Tibial nerve (tissue), 4 donors: ENCODE measurements around the gene SPRR1A. TPM values are rescaled to one million over a fixed set of nuclear protein-coding genes. Genes with fewer than 3 reads are reported as not detected.

Experiments used
- DNase-seq, 2 donors: peaks; one replicate each; pipeline ENCODE4 v3.0.0-alpha.2; 2019; ENCODE audit warnings: low spot score in 2 of 2
- H3K27ac ChIP-seq, 4 donors: fragments of 200-600 bp; sonication (generic) in 3 of 4; one replicate each; pipeline ENCODE4 v1.5.1; 2017 to 2019; ENCODE audit warnings: mild to moderate bottlenecking in 1 of 4
- H3K27me3 ChIP-seq, 2 donors: fragments of 200-600 bp; sonication (generic) in 1 of 2; one replicate each; pipeline versions ENCODE4 v1.5.1 to v1.6.0; 2017 to 2019
- H3K36me3 ChIP-seq, 3 donors: fragments of 200-600 bp; sonication (generic); one replicate each; pipeline ENCODE4 v1.5.1; 2018 to 2019
- H3K4me1 ChIP-seq, 4 donors: fragments of 200-600 bp; sonication (generic) in 3 of 4; one replicate each; pipeline ENCODE4 v1.5.1; 2017 to 2019
- H3K4me3 ChIP-seq, 4 donors: fragments of 200-600 bp; sonication (generic) in 3 of 4; one replicate each; pipeline ENCODE4 v1.5.1; 2017 to 2019; ENCODE audit warnings: mild to moderate bottlenecking in 1 of 4, moderate library complexity in 1 of 4
- H3K9me3 ChIP-seq, 4 donors: fragments of 200-600 bp; sonication (generic) in 3 of 4; one replicate each; pipeline ENCODE4 v1.5.1; 2017 to 2019
- EP300 ChIP-seq, 2 donors: sonication (generic); formaldehyde crosslinking; IDR thresholded peaks; one replicate each; pipeline ENCODE4 v1.6.1; 2017; ENCODE audit warnings: antibody characterized with exemption in 2 of 2, mild to moderate bottlenecking in 1 of 2
- POLR2A ChIP-seq, 2 donors: fragments of 450-650 bp; IDR thresholded peaks; one replicate each; pipeline ENCODE4 v1.6.1; 2017; ENCODE audit warnings: antibody characterized with exemption in 2 of 2, mild to moderate bottlenecking in 2 of 2, moderate library complexity in 2 of 2
- WGBS, 2 donors: methylation state at CpG; one replicate each; pipeline ENCODE4 v1.1.5; 2018; 5-methylcytosine and 5-hydroxymethylcytosine counted together
- total RNA-seq, 4 donors: library from RNA; depleted of rRNA; stranded (reverse); fragments of >200 nt; gene quantifications; one replicate each; pipeline ENCODE4 v1.1.0, GENCODE V29; 2016
- TF ChIP-seq, protein P1 (sequence below), 5 experiments: fragments of 200-600 bp in 3 of 5; fragments of 450-650 bp in 2 of 5; sonication (generic) in 3 of 5; IDR thresholded peaks; one replicate each; pipeline ENCODE4 v1.5.1; 2016 to 2019; ENCODE audit warnings: antibody characterized with exemption in 5 of 5, mild to moderate bottlenecking in 3 of 5, moderate library complexity in 2 of 5

SPRR1A gene
- total RNA-seq, 4 donors from 2014 or later: not detected

DNA sequence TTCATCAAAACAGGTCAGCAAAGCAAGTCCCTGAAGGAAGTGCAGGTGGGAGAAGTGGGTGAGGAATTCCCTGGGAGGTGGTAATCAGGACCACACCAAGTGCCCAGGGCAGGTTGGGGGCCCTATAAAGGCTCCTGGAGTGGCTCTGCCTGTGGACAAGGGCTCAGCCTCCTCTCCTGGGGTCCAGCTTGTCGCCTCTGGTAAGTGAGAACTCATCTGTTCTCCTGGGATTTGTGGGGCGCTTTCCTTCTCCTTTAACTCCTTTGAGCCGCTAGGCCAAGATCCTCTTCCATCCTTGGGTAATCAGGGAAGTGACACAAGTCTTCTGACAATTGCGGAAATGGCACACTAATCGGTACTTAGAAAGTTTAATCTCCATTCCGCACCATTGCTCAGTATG, 13.4 kb upstream of the SPRR1A start, which contains the start of gene SPRR4:
Gene SPRR4, plus strand, starts transcription at position 154 of the 400 bp plus-strand sequence. CDS start 1,243 bp downstream, outside the sequence.
- WGBS, 2 donors: 81 to 91% methylated on average over 6 of the region's 6 CpGs
- no peak for TF ChIP-seq POLR2A (IDR thresholded peaks at IDR 0.05)
- TF ChIP-seq EP300 (IDR thresholded peaks at IDR 0.05): no peak
- TF ChIP-seq, protein P1, sequence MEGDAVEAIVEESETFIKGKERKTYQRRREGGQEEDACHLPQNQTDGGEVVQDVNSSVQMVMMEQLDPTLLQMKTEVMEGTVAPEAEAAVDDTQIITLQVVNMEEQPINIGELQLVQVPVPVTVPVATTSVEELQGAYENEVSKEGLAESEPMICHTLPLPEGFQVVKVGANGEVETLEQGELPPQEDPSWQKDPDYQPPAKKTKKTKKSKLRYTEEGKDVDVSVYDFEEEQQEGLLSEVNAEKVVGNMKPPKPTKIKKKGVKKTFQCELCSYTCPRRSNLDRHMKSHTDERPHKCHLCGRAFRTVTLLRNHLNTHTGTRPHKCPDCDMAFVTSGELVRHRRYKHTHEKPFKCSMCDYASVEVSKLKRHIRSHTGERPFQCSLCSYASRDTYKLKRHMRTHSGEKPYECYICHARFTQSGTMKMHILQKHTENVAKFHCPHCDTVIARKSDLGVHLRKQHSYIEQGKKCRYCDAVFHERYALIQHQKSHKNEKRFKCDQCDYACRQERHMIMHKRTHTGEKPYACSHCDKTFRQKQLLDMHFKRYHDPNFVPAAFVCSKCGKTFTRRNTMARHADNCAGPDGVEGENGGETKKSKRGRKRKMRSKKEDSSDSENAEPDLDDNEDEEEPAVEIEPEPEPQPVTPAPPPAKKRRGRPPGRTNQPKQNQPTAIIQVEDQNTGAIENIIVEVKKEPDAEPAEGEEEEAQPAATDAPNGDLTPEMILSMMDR (IDR thresholded peaks at IDR 0.05): no peak
- Histone ChIP-seq H3K27ac (no peak within 1 kb of the TSS), H3K36me3 (no peaks in the 10 kb centered on the region), H3K27me3 (no peaks in the 10 kb centered on the region), H3K9me3 (no peaks in the 10 kb centered on the region), H3K4me3 (no peak within 1 kb of the TSS), H3K4me1 (no peaks in the 10 kb centered on the region)
- no peak for DNase-seq

DNA sequence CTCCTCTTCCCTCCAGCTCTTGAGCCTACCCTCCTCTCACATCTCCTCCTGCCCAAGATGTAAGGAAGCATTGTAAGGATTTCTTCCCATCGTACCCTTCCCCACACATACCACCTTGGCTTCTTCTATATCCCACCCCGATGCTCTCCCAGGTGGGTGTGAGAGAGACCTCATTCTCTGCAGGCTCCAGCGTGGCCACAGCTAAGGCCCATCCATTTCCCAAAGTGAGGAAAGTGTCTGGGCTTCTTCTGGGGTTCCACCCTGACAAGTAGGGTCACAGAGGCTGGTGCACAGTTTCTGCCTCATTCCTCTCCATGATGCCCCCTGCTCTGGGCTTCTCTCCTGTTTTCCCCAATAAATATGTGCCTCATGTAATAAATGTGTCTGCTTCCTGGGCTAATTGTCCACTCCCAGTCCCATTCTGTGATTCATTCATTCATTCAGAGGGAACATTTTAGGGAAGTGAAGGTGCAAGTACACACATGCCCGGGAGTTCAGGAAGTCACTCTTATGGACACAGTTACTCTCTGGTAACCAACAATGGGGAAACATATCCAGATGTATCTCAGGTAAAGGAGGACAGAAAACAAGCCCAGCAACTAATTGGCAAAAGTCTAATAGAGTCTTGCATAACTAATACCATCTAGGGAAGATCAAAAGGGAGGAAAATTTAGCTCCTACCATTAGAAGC, 11.5 kb upstream of the SPRR1A start:
- Histone ChIP-seq H3K36me3 (no peaks in the 10 kb centered on the region), H3K27me3 (no peaks in the 10 kb centered on the region), H3K4me1 (no peaks in the 10 kb centered on the region), H3K27ac (no peak overlapping the region), H3K9me3 (no peaks in the 10 kb centered on the region), H3K4me3 (no peak overlapping the region)
- no peak for DNase-seq
- 75 to 79% methylated on average over 4 of the region's 4 CpGs for WGBS, 2 donors
- no peak for TF ChIP-seq POLR2A (IDR thresholded peaks at IDR 0.05)
- TF ChIP-seq, protein P1 (IDR thresholded peaks at IDR 0.05): no peak
- no peak for TF ChIP-seq EP300 (IDR thresholded peaks at IDR 0.05)

GRCh38 chr1:152976688-152977087, 7.2 kb upstream of the SPRR1A start:
- no peak for TF ChIP-seq POLR2A (IDR thresholded peaks at IDR 0.05)
- TF ChIP-seq EP300 (IDR thresholded peaks at IDR 0.05): no peak
- TF ChIP-seq, protein P1 (IDR thresholded peaks at IDR 0.05): no peak
- Histone ChIP-seq H3K4me1 (no peaks in the 10 kb centered on the region), H3K36me3 (no peaks in the 10 kb centered on the region), H3K27ac (no peak overlapping the region), H3K9me3 (no peaks in the 10 kb centered on the region), H3K27me3 (no peaks in the 10 kb centered on the region), H3K4me3 (no peak overlapping the region)
- no peak for DNase-seq
- 66 to 72% methylated on average over 1 of the region's 1 CpG for WGBS, 2 donors

- Histone ChIP-seq H3K4me3 (no peak overlapping the region), H3K36me3 (no peaks in the 10 kb centered on the region), H3K27ac (no peak overlapping the region), H3K9me3 (no peaks in the 10 kb centered on the region), H3K27me3 (no peaks in the 10 kb centered on the region), H3K4me1 (no peaks in the 10 kb centered on the region)
- TF ChIP-seq, protein P1 (IDR thresholded peaks at IDR 0.05): no peak
- TF ChIP-seq POLR2A (IDR thresholded peaks at IDR 0.05) (no peak), EP300 (IDR thresholded peaks at IDR 0.05) (no peak)
- DNase-seq: no peak
Observed at GRCh38 chr1:152977614-152978013, 6.3 kb upstream of the SPRR1A start.

DNA sequence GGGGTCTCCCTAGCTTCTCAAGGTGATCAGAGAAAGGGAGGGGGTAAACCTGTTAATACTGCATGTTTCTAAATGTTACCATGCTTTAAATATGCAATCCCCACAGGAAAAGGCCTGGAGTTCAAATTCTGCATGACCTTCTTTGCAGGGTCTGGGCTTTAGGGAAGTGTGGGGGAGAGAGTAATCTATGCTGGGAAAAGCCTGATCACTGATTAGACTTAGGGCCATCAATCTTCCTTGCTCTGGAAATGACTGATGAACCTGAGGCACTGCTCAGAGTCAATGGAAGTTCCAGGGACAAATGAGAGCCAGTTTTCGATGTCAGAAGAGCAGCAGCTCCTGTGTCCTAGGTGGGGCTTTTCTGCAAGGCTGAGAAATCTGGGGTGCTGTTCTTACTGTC, 3.2 kb upstream of the SPRR1A start:
- no peak for DNase-seq
- no peaks in the 10 kb centered on the region for H3K9me3 ChIP-seq
- no peak for TF ChIP-seq EP300 (IDR thresholded peaks at IDR 0.05)
- no peak for TF ChIP-seq POLR2A (IDR thresholded peaks at IDR 0.05)
- TF ChIP-seq, protein P1 (IDR thresholded peaks at IDR 0.05): no peak

More for the DNA sequence above, 3.2 kb upstream of the SPRR1A start:
- WGBS, 2 donors: 57 to 60% methylated on average over 1 of the region's 1 CpG
- Histone ChIP-seq H3K27ac (no peak overlapping the region), H3K4me1 (no peaks in the 10 kb centered on the region), H3K27me3 (no peaks in the 10 kb centered on the region), H3K4me3 (no peak overlapping the region), H3K36me3 (no peaks in the 10 kb centered on the region)
